ENCODE results near the gene WEE2. TPM values are rescaled to one million over a fixed set of nuclear protein-coding genes. Genes with fewer than 3 reads are reported as not detected.

Gene WEE2
- total RNA-seq, 8 experiments from 2014 or later = 0.14 to 0.33 (median 0.20) TPM; not detected in 2

DNA sequence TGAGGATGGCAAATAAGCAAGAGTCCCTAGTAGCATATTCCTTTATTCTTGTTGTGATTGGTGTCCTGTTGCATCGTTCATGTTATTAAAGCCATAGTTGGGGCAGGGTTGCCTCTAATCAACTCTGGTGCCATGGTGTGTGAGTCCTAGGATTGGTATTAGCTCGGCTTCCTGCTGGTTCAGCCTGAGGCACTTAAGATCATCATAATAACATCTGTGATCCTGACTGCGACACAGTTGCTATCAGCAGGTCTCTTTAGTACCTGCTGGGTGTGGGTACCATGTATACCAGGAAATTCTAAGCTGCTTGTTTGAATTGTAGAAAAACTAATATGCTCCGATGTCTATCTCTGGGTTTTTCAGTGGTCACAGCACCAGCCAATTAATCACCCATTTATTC is 1.6 kb downstream of the WEE2 start:
- 56 to 93% (median 84%) methylated on average over 2 to 4 of the region's 4 CpGs; no CpG with 5 or more reads in 2 of the 10 experiments for WGBS, 10 experiments
- in situ Hi-C loops (cut with MboI; ENCODE audit: low pct_unique_long_range_greater_than_20kb in 2 of 9, low sequenced_read_pairs in 9 of 9, unreplicated experiment in 9 of 9) = no loop called here
- H3K27ac ChIP-seq = no peak overlapping the region
- no peak for ATAC-seq (replicated peaks in 6 of 8)
- no peak overlapping the region for H3K4me3 ChIP-seq
- H3K4me1 ChIP-seq (replicated peaks in 1 of 2) = no peaks in the 10 kb centered on the region

DNA sequence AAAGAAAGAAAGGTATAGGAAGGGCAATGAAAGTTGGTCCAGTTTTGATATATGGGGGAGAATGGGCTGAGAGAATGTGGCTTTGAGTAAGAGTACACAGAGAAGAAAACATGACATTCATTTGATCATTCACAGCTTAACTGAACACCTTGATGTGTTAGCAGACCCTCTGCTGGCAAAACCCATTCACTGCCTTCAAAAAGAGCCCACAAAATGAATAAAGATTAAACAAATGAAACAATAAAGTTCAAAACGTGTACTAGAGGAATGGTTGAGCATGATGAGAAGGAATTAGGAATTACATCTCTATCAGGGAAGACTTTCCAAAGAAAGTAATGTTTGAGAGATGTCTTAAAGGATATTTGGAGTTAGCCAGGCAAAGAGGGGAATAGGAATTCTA is 2.1 kb downstream of the WEE2 start:
- in situ Hi-C loops (cut with MboI; ENCODE audit: low pct_unique_long_range_greater_than_20kb in 2 of 9, low sequenced_read_pairs in 9 of 9, unreplicated experiment in 9 of 9) = no loop called here
- ATAC-seq (replicated peaks in 6 of 8) = no peak

GRCh38 chr7:141712603-141713255 is 4.6 kb downstream of the WEE2 start:
- Histone ChIP-seq H3K4me3 (no peak overlapping the region), H3K4me1 (replicated peaks in 1 of 2) (no peaks in the 10 kb centered on the region), H3K27ac (no peak overlapping the region)
- no peak for ATAC-seq (replicated peaks in 6 of 8)
- in situ Hi-C loops (cut with MboI; ENCODE audit: low pct_unique_long_range_greater_than_20kb in 2 of 9, low sequenced_read_pairs in 9 of 9, unreplicated experiment in 9 of 9) = no loop called here
- WGBS, 10 experiments = 0 to 86% (median 66%) methylated on average over 1 to 5 of the region's 5 CpGs

More for the DNA sequence above, 2.1 kb downstream of the WEE2 start:
- Histone ChIP-seq H3K27ac (no peak overlapping the region), H3K4me1 (replicated peaks in 1 of 2) (no peaks in the 10 kb centered on the region), H3K4me3 (no peak overlapping the region)
- WGBS, 10 experiments = 0 to 50% (median 20%) methylated on average over 1 of the region's 1 CpG; no CpG with 5 or more reads in 1 of the 10 experiments

- Histone ChIP-seq H3K27ac (no peak overlapping the region), H3K4me1 (replicated peaks in 1 of 2) (no peaks in the 10 kb centered on the region), H3K4me3 (no peak overlapping the region)
- in situ Hi-C loops (cut with MboI; ENCODE audit: low pct_unique_long_range_greater_than_20kb in 2 of 9, low sequenced_read_pairs in 9 of 9, unreplicated experiment in 9 of 9) = no loop called here
- WGBS, 10 experiments = 0 to 100% (median 75%) methylated on average over 1 of the region's 1 CpG; no CpG with 5 or more reads in 6 of the 10 experiments
- no peak for ATAC-seq (replicated peaks in 6 of 8)
These were observed 5.7 kb downstream of the WEE2 start for GRCh38 chr7:141713890-141714289.

GRCh38 chr7:141714571-141714970 is 6.4 kb downstream of the WEE2 start:
- in situ Hi-C loops (cut with MboI; ENCODE audit: low pct_unique_long_range_greater_than_20kb in 2 of 9, low sequenced_read_pairs in 9 of 9, unreplicated experiment in 9 of 9) = no loop called here
- Histone ChIP-seq H3K4me3 (no peak overlapping the region), H3K4me1 (replicated peaks in 1 of 2) (no peaks in the 10 kb centered on the region), H3K27ac (no peak overlapping the region)
- 0 to 100% (median 59%) methylated on average over 1 to 2 of the region's 2 CpGs; no CpG with 5 or more reads in 4 of the 10 experiments for WGBS, 10 experiments
- no peak for ATAC-seq (replicated peaks in 6 of 8)

- 16 to 65% (median 50%) methylated on average over 1 to 4 of the region's 4 CpGs; no CpG with 5 or more reads in 2 of the 10 experiments for WGBS, 10 experiments
- in situ Hi-C loops (cut with MboI; ENCODE audit: low pct_unique_long_range_greater_than_20kb in 2 of 9, low sequenced_read_pairs in 9 of 9, unreplicated experiment in 9 of 9) = no loop called here
- H3K4me1 ChIP-seq (replicated peaks in 1 of 2) = no peaks in the 10 kb centered on the region
- H3K27ac ChIP-seq = no peak overlapping the region
- no peak for ATAC-seq (replicated peaks in 6 of 8)
- no peak overlapping the region for H3K4me3 ChIP-seq
These were observed 6.9 kb downstream of the WEE2 start for GRCh38 chr7:141715018-141715417.

GRCh38 chr7:141715794-141716689 is 7.9 kb downstream of the WEE2 start:
- 0 to 83% (median 60%) methylated on average over 1 to 5 of the region's 6 CpGs for WGBS, 10 experiments
- in situ Hi-C loops (cut with MboI; ENCODE audit: low pct_unique_long_range_greater_than_20kb in 2 of 9, low sequenced_read_pairs in 9 of 9, unreplicated experiment in 9 of 9) = no loop called here
- Histone ChIP-seq H3K4me3 (no peak overlapping the region), H3K27ac (no peak overlapping the region), H3K4me1 (replicated peaks in 1 of 2) (no peaks in the 10 kb centered on the region)
- no peak for ATAC-seq (replicated peaks in 6 of 8)

DNA sequence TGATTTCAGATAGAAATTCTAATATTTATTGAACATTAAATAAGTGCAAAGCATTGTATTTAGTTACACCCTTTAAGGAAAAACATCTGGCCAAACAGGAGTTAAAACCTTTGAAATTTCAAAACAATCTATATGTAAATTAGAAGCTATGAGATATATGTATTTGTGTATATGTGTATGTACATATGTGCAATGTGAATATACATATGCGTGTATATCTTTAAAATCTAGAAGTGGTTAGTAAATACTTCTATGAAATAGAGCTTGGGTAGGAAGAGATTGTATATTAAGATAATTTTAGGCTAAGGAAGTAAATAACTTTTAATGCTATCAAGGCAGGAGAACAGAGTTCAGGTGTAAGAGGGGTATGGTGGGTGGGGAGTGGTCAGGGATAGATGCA is 9.3 kb downstream of the WEE2 start:
- H3K4me3 ChIP-seq = no peak overlapping the region
- peak in 1 of 8 experiments; percentile 97 for ATAC-seq (replicated peaks in 6 of 8)
- in situ Hi-C loops (cut with MboI; ENCODE audit: low pct_unique_long_range_greater_than_20kb in 2 of 9, low sequenced_read_pairs in 9 of 9, unreplicated experiment in 9 of 9) = no loop called here
- H3K27ac ChIP-seq = no peak overlapping the region
- WGBS, 10 experiments = 0 to 100% (median 91%) methylated on average over 1 of the region's 1 CpG; no CpG with 5 or more reads in 1 of the 10 experiments
- no peaks in the 10 kb centered on the region for H3K4me1 ChIP-seq (replicated peaks in 1 of 2)

- in situ Hi-C loops (cut with MboI; ENCODE audit: low pct_unique_long_range_greater_than_20kb in 2 of 9, low sequenced_read_pairs in 9 of 9, unreplicated experiment in 9 of 9) = no loop called here
- no peak for ATAC-seq (replicated peaks in 6 of 8)
- H3K4me1 ChIP-seq (replicated peaks in 1 of 2) = no peaks in the 10 kb centered on the region
- no peak overlapping the region for H3K27ac ChIP-seq
- no peak overlapping the region for H3K4me3 ChIP-seq
- WGBS, 10 experiments = 10 to 83% (median 60%) methylated on average over 1 to 2 of the region's 2 CpGs; no CpG with 5 or more reads in 4 of the 10 experiments
These were observed 14.4 kb downstream of the WEE2 start for GRCh38 chr7:141722529-141722928.

GRCh38 chr7:141729020-141729419 is 20.9 kb downstream of the WEE2 start:
- in situ Hi-C loops (cut with MboI; ENCODE audit: low pct_unique_long_range_greater_than_20kb in 2 of 9, low sequenced_read_pairs in 9 of 9, unreplicated experiment in 9 of 9) = no loop called here
- Histone ChIP-seq H3K4me3 (no peak overlapping the region), H3K27ac (no peak overlapping the region), H3K4me1 (replicated peaks in 1 of 2) (no peaks in the 10 kb centered on the region)
- ATAC-seq (replicated peaks in 6 of 8) = no peak
- 70 to 90% methylated on average over 1 of the region's 1 CpG; no CpG with 5 or more reads in 8 of the 10 experiments for WGBS, 10 experiments

- in situ Hi-C loops (cut with MboI; ENCODE audit: low pct_unique_long_range_greater_than_20kb in 2 of 9, low sequenced_read_pairs in 9 of 9, unreplicated experiment in 9 of 9) = no loop called here
- Histone ChIP-seq H3K4me3 (no peak overlapping the region), H3K4me1 (replicated peaks in 1 of 2) (no peaks in the 10 kb centered on the region), H3K27ac (no peak overlapping the region)
- 52 to 92% (median 81%) methylated on average over 2 to 18 of the region's 24 CpGs; no CpG with 5 or more reads in 1 of the 10 experiments for WGBS, 10 experiments
- peak in 1 of 8 experiments; percentile 60 for ATAC-seq (replicated peaks in 6 of 8)
These were observed 23.5 kb downstream of the WEE2 start for GRCh38 chr7:141731476-141732149.

DNA sequence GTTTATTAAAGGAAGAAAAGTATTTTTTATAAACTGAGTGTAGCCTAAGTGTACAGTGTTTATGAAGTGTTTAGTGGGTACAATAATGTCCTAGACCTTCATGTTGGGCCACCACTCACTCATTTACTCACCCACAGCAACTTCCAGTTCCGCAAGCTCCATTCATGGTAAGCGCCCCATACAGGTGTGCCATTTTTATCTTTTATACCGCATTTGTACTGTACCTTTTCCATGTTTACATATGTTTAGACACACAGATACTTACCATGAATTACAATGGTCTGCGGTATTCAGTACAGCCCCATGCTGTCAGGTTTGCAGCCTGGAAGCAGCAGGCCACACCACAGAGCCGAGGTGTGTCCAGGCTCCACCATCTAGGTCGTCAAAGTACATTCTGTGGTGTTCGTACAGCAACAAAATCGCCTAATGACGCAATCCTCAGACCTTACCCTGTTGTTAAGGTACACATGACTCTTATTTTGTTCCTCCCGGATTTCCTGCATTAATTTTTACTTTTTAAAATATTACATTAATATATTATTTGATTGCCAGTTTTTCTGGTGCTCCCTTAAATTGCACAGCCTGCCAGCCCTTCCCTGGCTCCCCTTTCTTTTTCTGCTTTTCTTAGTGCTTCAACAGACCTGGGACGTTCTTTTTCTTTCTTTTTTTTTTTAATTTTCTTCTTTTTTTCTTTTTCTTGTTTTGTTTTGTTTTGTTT is 29.1 kb downstream of the WEE2 start:
- 35 to 95% (median 79%) methylated on average over 2 to 10 of the region's 11 CpGs for WGBS, 10 experiments
- peak overlapping the region; percentile 55 to 65 (median 61) for H3K4me3 ChIP-seq
- peaks cover 6 to 11% of the 10 kb centered on the region in 2 donors for H3K4me1 ChIP-seq (replicated peaks in 1 of 2)
- no peak for ATAC-seq (replicated peaks in 6 of 8)
- in situ Hi-C loops (cut with MboI; ENCODE audit: low pct_unique_long_range_greater_than_20kb in 2 of 9, low sequenced_read_pairs in 9 of 9, unreplicated experiment in 9 of 9) = no loop called here
- H3K27ac ChIP-seq = no peak overlapping the region
